Measurements from ENCODE around the gene RAPGEF5. TPM values are rescaled to one million over a fixed set of nuclear protein-coding genes. Genes with fewer than 3 reads are reported as not detected.

Gene RAPGEF5
- total RNA-seq, 1 donor from 2014 or later, result 16.5 TPM

DNA sequence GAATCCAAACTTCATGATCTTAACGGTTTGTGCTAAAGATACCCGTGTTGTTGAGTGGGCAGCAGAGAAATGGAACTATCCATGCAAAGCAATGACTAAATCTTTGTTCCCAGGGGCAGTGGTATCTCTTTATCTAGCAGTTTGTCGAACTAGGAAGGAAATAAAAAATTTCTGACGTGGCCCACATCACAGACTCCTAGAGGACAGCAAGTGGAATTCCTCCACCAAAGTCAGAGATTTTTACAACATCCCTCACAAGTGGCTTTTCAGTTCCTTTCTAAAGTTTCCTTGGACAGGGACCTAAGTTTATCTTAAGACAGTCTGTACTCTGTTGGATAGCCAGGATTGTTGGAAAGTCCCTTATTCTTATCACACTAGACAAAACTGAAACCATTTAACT is 136.0 kb downstream of the RAPGEF5 start:
- no peaks in the 10 kb centered on the region for H3K27me3 ChIP-seq (ENCODE audit: low read depth)
- peak overlapping the region; percentile 66 for H3K4me3 ChIP-seq
- no peaks in the 10 kb centered on the region for H3K9me3 ChIP-seq (replicated peaks)
- TF ChIP-seq, protein P1, sequence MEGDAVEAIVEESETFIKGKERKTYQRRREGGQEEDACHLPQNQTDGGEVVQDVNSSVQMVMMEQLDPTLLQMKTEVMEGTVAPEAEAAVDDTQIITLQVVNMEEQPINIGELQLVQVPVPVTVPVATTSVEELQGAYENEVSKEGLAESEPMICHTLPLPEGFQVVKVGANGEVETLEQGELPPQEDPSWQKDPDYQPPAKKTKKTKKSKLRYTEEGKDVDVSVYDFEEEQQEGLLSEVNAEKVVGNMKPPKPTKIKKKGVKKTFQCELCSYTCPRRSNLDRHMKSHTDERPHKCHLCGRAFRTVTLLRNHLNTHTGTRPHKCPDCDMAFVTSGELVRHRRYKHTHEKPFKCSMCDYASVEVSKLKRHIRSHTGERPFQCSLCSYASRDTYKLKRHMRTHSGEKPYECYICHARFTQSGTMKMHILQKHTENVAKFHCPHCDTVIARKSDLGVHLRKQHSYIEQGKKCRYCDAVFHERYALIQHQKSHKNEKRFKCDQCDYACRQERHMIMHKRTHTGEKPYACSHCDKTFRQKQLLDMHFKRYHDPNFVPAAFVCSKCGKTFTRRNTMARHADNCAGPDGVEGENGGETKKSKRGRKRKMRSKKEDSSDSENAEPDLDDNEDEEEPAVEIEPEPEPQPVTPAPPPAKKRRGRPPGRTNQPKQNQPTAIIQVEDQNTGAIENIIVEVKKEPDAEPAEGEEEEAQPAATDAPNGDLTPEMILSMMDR (IDR thresholded peaks at IDR 0.05; ENCODE audit: borderline replicate concordance), result no peak
- peak overlapping the region; percentile 90 for H3K27ac ChIP-seq (replicated peaks)
- intact Hi-C loops (cut with micrococcal nuclease), result no loop called here
- H3K36me3 ChIP-seq, result no peaks in the 10 kb centered on the region
- DNase-seq, result no peak
- H3K4me1 ChIP-seq, result peaks cover 38% of the 10 kb centered on the region

DNA sequence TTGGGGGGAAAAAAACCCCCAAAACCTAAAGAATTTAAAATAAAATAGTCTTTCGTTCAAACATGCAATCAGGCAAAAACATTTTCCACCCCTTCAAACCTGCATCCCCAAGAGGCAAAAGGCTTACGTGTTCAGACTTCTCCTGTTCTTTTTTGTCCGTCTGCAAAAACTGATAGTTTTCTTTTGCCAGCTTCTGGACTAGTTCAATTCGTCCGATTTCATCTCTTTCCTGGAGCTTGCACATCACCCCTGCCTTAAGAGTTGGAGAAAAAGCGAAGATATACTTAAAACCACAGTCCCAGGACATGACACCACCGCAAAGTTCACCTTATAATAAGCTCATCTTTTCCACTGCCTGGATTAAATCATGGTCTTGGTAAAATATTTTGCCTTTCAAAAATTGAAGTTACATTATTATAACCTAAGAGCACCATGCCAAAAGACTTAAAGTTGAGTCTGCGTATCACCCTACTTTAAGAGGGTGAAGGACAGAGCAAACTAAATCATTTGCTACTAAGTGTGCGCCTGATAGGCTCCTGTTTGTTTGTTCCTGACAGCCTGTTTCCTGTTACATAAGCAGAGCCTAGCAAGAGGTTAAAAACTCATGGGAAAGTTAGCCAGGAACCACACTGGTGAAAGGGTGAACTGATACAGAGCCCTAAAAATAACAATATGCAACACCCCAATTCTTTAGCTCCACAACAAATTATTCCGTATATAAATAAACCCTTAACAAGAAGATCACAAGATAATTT is 137.0 kb downstream of the RAPGEF5 start:
- intact Hi-C loops (cut with micrococcal nuclease), result no loop called here
- Histone ChIP-seq H3K4me1 (peaks cover 48% of the 10 kb centered on the region), H3K9me3 (replicated peaks) (no peaks in the 10 kb centered on the region), H3K36me3 (no peaks in the 10 kb centered on the region), H3K27me3 (ENCODE audit: low read depth) (no peaks in the 10 kb centered on the region), H3K4me3 (peak overlapping the region; percentile 66), H3K27ac (replicated peaks) (peak overlapping the region; percentile 90)
- DNase-seq, result no peak
- TF ChIP-seq, protein P1 (IDR thresholded peaks at IDR 0.05; ENCODE audit: borderline replicate concordance), result no peak

DNA sequence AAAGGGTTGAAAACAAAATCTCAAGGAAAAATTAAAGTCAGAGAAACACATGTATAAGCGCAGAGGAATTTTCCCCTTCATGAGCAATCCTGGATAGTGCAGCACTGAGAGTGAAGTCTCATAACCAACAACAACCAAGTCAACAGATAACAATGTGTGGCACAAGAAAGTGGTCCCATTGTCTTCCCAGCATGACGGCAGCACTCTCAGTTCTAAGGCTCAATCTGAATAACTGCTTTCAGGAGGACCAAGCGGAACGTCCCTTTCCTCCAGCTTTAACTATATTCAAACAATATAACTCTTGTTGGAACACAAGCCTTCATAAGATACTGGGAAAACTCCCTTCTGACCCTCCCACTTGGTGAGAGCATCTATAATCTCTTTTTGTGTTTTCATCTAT is 137.9 kb downstream of the RAPGEF5 start:
- TF ChIP-seq, protein P1 (IDR thresholded peaks at IDR 0.05; ENCODE audit: borderline replicate concordance), result no peak
- H3K4me3 ChIP-seq, result peak overlapping the region; percentile 66
- H3K27ac ChIP-seq (replicated peaks), result peak overlapping the region; percentile 90
- H3K36me3 ChIP-seq, result no peaks in the 10 kb centered on the region
- intact Hi-C loops (cut with micrococcal nuclease), result no loop called here
- H3K27me3 ChIP-seq (ENCODE audit: low read depth), result no peaks in the 10 kb centered on the region
- DNase-seq, result no peak
- peaks cover 55% of the 10 kb centered on the region for H3K4me1 ChIP-seq
- H3K9me3 ChIP-seq (replicated peaks), result no peaks in the 10 kb centered on the region

DNA sequence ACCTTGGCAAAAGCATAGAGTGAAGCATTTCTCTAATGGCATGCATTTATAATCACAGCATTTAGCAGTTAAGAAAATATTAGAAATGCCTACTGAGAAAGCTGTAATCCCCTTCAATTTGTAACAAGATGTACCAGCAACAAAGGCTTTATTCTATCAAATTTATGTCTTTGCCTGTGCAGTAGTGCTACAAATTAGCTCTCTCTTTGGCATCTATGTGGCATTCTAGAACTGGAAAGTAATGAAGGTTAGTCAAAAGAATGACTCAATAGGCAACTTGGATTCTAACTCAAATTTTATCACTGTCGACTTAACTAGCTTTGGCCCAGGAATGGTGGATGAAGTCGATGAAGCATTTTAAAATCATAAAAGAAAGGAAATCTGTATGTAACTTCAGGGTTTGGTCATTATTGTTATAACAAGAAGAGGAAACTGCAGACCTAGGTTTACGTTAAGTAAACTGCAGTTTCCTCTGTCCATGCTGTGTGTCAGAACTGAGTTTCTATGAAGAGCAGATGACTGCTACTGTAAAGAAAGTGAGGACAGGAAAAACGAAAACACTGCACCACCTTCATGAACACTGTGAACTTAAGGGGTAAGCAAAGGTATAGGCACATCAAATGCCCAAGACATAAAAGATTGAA is 140.0 kb downstream of the RAPGEF5 start:
- DNase-seq, result no peak
- Histone ChIP-seq H3K4me3 (peak overlapping the region; percentile 66), H3K4me1 (peaks cover 75% of the 10 kb centered on the region), H3K36me3 (no peaks in the 10 kb centered on the region), H3K27me3 (ENCODE audit: low read depth) (no peaks in the 10 kb centered on the region), H3K9me3 (replicated peaks) (no peaks in the 10 kb centered on the region), H3K27ac (replicated peaks) (peak overlapping the region; percentile 90)
- intact Hi-C loops (cut with micrococcal nuclease), result no loop called here
- TF ChIP-seq, protein P1 (IDR thresholded peaks at IDR 0.05; ENCODE audit: borderline replicate concordance), result no peak

DNA sequence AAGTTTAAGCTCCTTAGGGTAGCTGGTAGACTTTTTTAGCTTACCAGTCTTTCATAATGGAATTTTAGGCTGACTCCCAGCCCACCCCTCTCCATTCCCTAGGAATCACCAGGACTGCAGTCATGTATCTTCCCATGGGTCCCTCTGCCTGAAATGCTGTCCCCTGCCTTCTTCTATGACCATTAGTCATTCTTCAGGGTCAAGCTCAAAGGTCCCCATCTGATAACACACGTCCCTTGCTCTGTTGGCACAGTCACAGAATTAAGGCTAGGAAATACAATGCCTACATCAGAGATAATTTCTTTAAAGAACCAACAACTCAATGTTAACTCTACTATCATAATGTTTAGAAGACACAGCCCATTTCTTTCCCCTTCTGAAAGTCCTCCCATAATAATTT is 140.6 kb downstream of the RAPGEF5 start:
- Histone ChIP-seq H3K27ac (replicated peaks) (peak overlapping the region; percentile 90), H3K4me3 (peak overlapping the region; percentile 66), H3K9me3 (replicated peaks) (no peaks in the 10 kb centered on the region), H3K36me3 (no peaks in the 10 kb centered on the region), H3K4me1 (peaks cover 75% of the 10 kb centered on the region), H3K27me3 (ENCODE audit: low read depth) (no peaks in the 10 kb centered on the region)
- intact Hi-C loops (cut with micrococcal nuclease), result no loop called here
- TF ChIP-seq, protein P1 (IDR thresholded peaks at IDR 0.05; ENCODE audit: borderline replicate concordance), result no peak
- no peak for DNase-seq

Data from left ventricle myocardium inferior (tissue), 1 donor.